ENCODE measurements around the gene TMEM204.

TMEM204 gene

GRCh38 chr16:1567988-1568387, 34.5 kb downstream of the TMEM204 start:
- no peaks in the 10 kb centered on the region for H3K4me1 Mint-ChIP-seq
- H3K4me3 Mint-ChIP-seq, result no peak overlapping the region
- no peak for TF ChIP-seq CTCF (IDR thresholded peaks at IDR 0.05)
- no peaks in the 10 kb centered on the region for H3K9me3 Mint-ChIP-seq
- no peaks in the 10 kb centered on the region for H3K27me3 Mint-ChIP-seq (ENCODE audit: low read depth, poor library complexity)
- no peak for DNase-seq
- H3K27ac Mint-ChIP-seq, result no peak overlapping the region
- H3K36me3 Mint-ChIP-seq (ENCODE audit: low read depth), result peaks cover 22% of the 10 kb centered on the region

GRCh38 chr16:1571012-1571671, 37.7 kb downstream of the TMEM204 start:
- Mint-ChIP-seq H3K36me3 (ENCODE audit: low read depth) (peaks cover 28% of the 10 kb centered on the region), H3K9me3 (no peaks in the 10 kb centered on the region), H3K4me1 (no peaks in the 10 kb centered on the region), H3K27ac (no peak overlapping the region), H3K4me3 (no peak overlapping the region), H3K27me3 (ENCODE audit: low read depth, poor library complexity) (no peaks in the 10 kb centered on the region)
- TF ChIP-seq CTCF (IDR thresholded peaks at IDR 0.05), result no peak
- no peak for DNase-seq

GRCh38 chr16:1572673-1573072, 39.2 kb downstream of the TMEM204 start:
- Mint-ChIP-seq H3K27me3 (ENCODE audit: low read depth, poor library complexity) (no peaks in the 10 kb centered on the region), H3K9me3 (no peaks in the 10 kb centered on the region), H3K36me3 (ENCODE audit: low read depth) (peaks cover 34% of the 10 kb centered on the region), H3K4me1 (no peaks in the 10 kb centered on the region), H3K27ac (no peak overlapping the region), H3K4me3 (no peak overlapping the region)
- TF ChIP-seq CTCF (IDR thresholded peaks at IDR 0.05), result no peak
- DNase-seq, result no peak

- H3K36me3 Mint-ChIP-seq (ENCODE audit: low read depth), result peaks cover 38% of the 10 kb centered on the region
- no peaks in the 10 kb centered on the region for H3K9me3 Mint-ChIP-seq
- DNase-seq, result no peak
These were observed 39.8 kb downstream of the TMEM204 start for GRCh38 chr16:1573301-1573700.

GRCh38 chr16:1575578-1575977, 42.1 kb downstream of the TMEM204 start:
- Mint-ChIP-seq H3K27me3 (ENCODE audit: low read depth, poor library complexity) (no peaks in the 10 kb centered on the region), H3K4me3 (no peak overlapping the region), H3K36me3 (ENCODE audit: low read depth) (peaks cover 47% of the 10 kb centered on the region), H3K9me3 (no peaks in the 10 kb centered on the region), H3K4me1 (no peaks in the 10 kb centered on the region), H3K27ac (peak overlapping the region; percentile 30)
- DNase-seq, result no peak
- TF ChIP-seq CTCF (IDR thresholded peaks at IDR 0.05), result no peak

More at GRCh38 chr16:1573301-1573700, 39.8 kb downstream of the TMEM204 start:
- no peaks in the 10 kb centered on the region for H3K4me1 Mint-ChIP-seq
- no peaks in the 10 kb centered on the region for H3K27me3 Mint-ChIP-seq (ENCODE audit: low read depth, poor library complexity)
- no peak overlapping the region for H3K4me3 Mint-ChIP-seq
- no peak overlapping the region for H3K27ac Mint-ChIP-seq
- no peak for TF ChIP-seq CTCF (IDR thresholded peaks at IDR 0.05)

- H3K36me3 Mint-ChIP-seq (ENCODE audit: low read depth), result peaks cover 71% of the 10 kb centered on the region
- no peak overlapping the region for H3K4me3 Mint-ChIP-seq
- TF ChIP-seq CTCF (IDR thresholded peaks at IDR 0.05), result no peak
- H3K9me3 Mint-ChIP-seq, result no peaks in the 10 kb centered on the region
- DNase-seq, result no peak
- no peaks in the 10 kb centered on the region for H3K27me3 Mint-ChIP-seq (ENCODE audit: low read depth, poor library complexity)
- no peak overlapping the region for H3K27ac Mint-ChIP-seq
- H3K4me1 Mint-ChIP-seq, result peaks cover 5% of the 10 kb centered on the region
These were observed 45.7 kb downstream of the TMEM204 start for GRCh38 chr16:1579214-1579613.
